Endothelial cell of umbilical vein (primary cell): ENCODE measurements around the gene IL1RL1. TPM values are rescaled to one million over a fixed set of nuclear protein-coding genes. Genes with fewer than 3 reads are reported as not detected.

ENCODE experiments used
- BruUV-seq: library from RNA; stranded (reverse); fragments of 400-500 nt; replicated peaks from 2 replicates; lab custom pipeline; 2021; lab: Mats Ljungman, UMichigan
- CTCF ChIA-PET: fragments of 300-600, 350-600 bp; sonication (Branson Sonifier 250); formaldehyde crosslinking; loops from one replicate; lab custom pipeline; 2021; ENCODE audit warnings: antibody characterized with exemption, inconsistent platforms; lab: Charles Lee
- POLR2A ChIA-PET: fragments of 300-600, 350-600 bp; sonication (Branson Sonifier 250); formaldehyde crosslinking; loops from one replicate; lab custom pipeline; 2021; ENCODE audit warnings: antibody characterized with exemption, inconsistent platforms; lab: Charles Lee
- DNase-seq: peaks from one replicate; pipeline ENCODE4 v3.0.0-alpha.2; 2011; ENCODE audit warnings: low read depth, low spot score
- FAIRE-seq: peaks from 2 replicates; lab custom pipeline; 2011; peaks lifted over from hg19 to GRCh38; lab: Jason Lieb, UNC
- H2AFZ ChIP-seq: 2 replicates; pipeline ENCODE4 v1.6.0; 2012; ENCODE audit warnings: low read depth, low read length, control low read depth, inconsistent platforms
- H3K27ac ChIP-seq: 2 replicates; pipeline ENCODE4 v1.5.1; 2011; ENCODE audit warnings: low read depth, mild to moderate bottlenecking, control low read depth, low read length, moderate library complexity; ENCODE audit not compliant: insufficient read depth
- H3K27me3 ChIP-seq, 2 experiments: 2 replicates each; pipeline versions ENCODE4 v1.6.0 to v1.6.1; 2011; ENCODE audit warnings: low read length in 2 of 2, mixed read lengths in 1 of 2; ENCODE audit not compliant: control insufficient read depth in 2 of 2, insufficient read depth in 2 of 2
- H3K36me3 ChIP-seq, 2 experiments: 2 replicates in 1 of 2; 3 replicates in 1 of 2; pipeline ENCODE4 v1.5.1; 2011; ENCODE audit warnings: low read length in 2 of 2, mild to moderate bottlenecking in 1 of 2, moderate library complexity in 1 of 2; ENCODE audit not compliant: control insufficient read depth in 2 of 2, insufficient read depth in 2 of 2; ENCODE audit errors: extremely low read depth in 1 of 2
- H3K4me1 ChIP-seq: 3 replicates; pipeline ENCODE4 v1.5.1; 2011; ENCODE audit warnings: mild to moderate bottlenecking, low read length; ENCODE audit not compliant: control insufficient read depth, insufficient read depth; ENCODE audit errors: extremely low read depth
- H3K4me2 ChIP-seq: 2 replicates; pipeline ENCODE4 v1.6.1; 2011; ENCODE audit warnings: low read length, control low read depth, mixed read lengths; ENCODE audit not compliant: insufficient read depth
- H3K4me3 ChIP-seq, 3 experiments: fragments of 200-600 bp in 1 of 3; sonication (generic), shearing (Covaris generic) in 1 of 3; replicated peaks in 1 of 3; 2 replicates each; pipeline ENCODE4 v1.5.1; 2011 to 2016; ENCODE audit warnings: control low read depth in 3 of 3, low read length in 3 of 3, mild to moderate bottlenecking in 2 of 3, inconsistent platforms in 1 of 3, low read depth in 1 of 3, moderate library complexity in 1 of 3; ENCODE audit not compliant: insufficient read depth in 1 of 3
- H3K79me2 ChIP-seq: 2 replicates; pipeline ENCODE4 v1.6.0; 2012; ENCODE audit warnings: low read length, inconsistent platforms; ENCODE audit not compliant: control insufficient read depth, insufficient read depth
- H3K9ac ChIP-seq: replicated peaks from 2 replicates; pipeline ENCODE3; 2011; ENCODE audit warnings: low read length, control low read depth; ENCODE audit not compliant: insufficient read depth; ENCODE audit errors: extremely low read depth
- H3K9me1 ChIP-seq: replicated peaks from 3 replicates; pipeline ENCODE4 v1.6.0; 2011; ENCODE audit warnings: mild to moderate bottlenecking, low read length; ENCODE audit not compliant: control insufficient read depth, insufficient read depth; ENCODE audit errors: extremely low read depth
- H3K9me3 ChIP-seq: replicated peaks from 2 replicates; pipeline ENCODE4 v1.5.1; 2012; ENCODE audit warnings: low read length, inconsistent platforms; ENCODE audit not compliant: control insufficient read depth, insufficient read depth
- H4K20me1 ChIP-seq: replicated peaks from 2 replicates; pipeline ENCODE3; 2011; ENCODE audit warnings: mild to moderate bottlenecking, low read length; ENCODE audit not compliant: control insufficient read depth, insufficient read depth; ENCODE audit errors: extremely low read depth
- EZH2 ChIP-seq: IDR thresholded peaks from 2 replicates; pipeline ENCODE4 v1.6.1; 2012; ENCODE audit warnings: borderline replicate concordance, low read depth, mild to moderate bottlenecking, moderate library complexity, low read length, inconsistent platforms; ENCODE audit not compliant: severe bottlenecking
- FOS ChIP-seq: IDR thresholded peaks from 2 replicates; pipeline ENCODE4 v1.6.1; 2011; ENCODE audit warnings: mild to moderate bottlenecking, low read length, moderate library complexity, borderline replicate concordance; ENCODE audit not compliant: insufficient read depth
- GATA2 ChIP-seq: IDR thresholded peaks from 2 replicates; pipeline ENCODE4 v1.7.0; 2011; ENCODE audit warnings: low read depth, mild to moderate bottlenecking, moderate library complexity, mixed read lengths, low read length; ENCODE audit not compliant: insufficient read length, insufficient read depth
- JUN ChIP-seq: IDR thresholded peaks from 2 replicates; pipeline ENCODE4 v1.6.1; 2011; ENCODE audit warnings: borderline replicate concordance, low read depth; ENCODE audit not compliant: insufficient read length, insufficient read depth
- MYC ChIP-seq: IDR thresholded peaks from one replicate; pipeline ENCODE4 v1.6.1; 2011; ENCODE audit warnings: mild to moderate bottlenecking, low read depth, low read length
- POLR2A ChIP-seq: IDR thresholded peaks from 2 replicates; pipeline ENCODE4 v1.6.1; 2012; ENCODE audit warnings: low read depth, mild to moderate bottlenecking, control low read depth, low read length
- POLR2AphosphoS5 ChIP-seq: IDR thresholded peaks from 2 replicates; pipeline ENCODE4 v1.6.1; 2012; ENCODE audit warnings: low read depth, mild to moderate bottlenecking, control low read depth, low read length, moderate library complexity; ENCODE audit not compliant: insufficient read depth
- dilution Hi-C: fragments of 300-500 bp; cut with MboI; formaldehyde crosslinking; loops from one replicate; pipeline ENCODE4 v1.15.0; 2019; ENCODE audit warnings: low sequenced_read_pairs; ENCODE audit not compliant: extremely low pct_ligation_motif_present
- intact Hi-C: fragments of 100-400 bp; cut with micrococcal nuclease; formaldehyde crosslinking; loops from one replicate; pipeline ENCODE4 v1.10.0; 2022
- polyA plus RNA-seq, 4 experiments: library from polyadenylated mRNA; depleted of rRNA in 3 of 4; stranded (reverse) in 3 of 4; unstranded in 1 of 4; fragments of >200 nt; gene quantifications; 2 replicates each; pipeline versions ENCODE4 v1.2.1 to v1.2.3, GENCODE V29; 2011 to 2012; ENCODE audit warnings: missing spikeins in 1 of 4
- total RNA-seq: library from RNA; stranded (reverse); gene quantifications from 2 replicates; pipeline ENCODE4 v1.2.3, GENCODE V29; 2021
- TF ChIP-seq, protein P1 (sequence below), 2 donors: IDR thresholded peaks; 1 replicate in 1 of 2; 2 replicates in 1 of 2; pipeline ENCODE4 v1.5.1; 2011; ENCODE audit warnings: low read length in 2 of 2, mild to moderate bottlenecking in 2 of 2, moderate library complexity in 2 of 2, control low read depth in 1 of 2, inconsistent platforms in 1 of 2, low read depth in 1 of 2; ENCODE audit not compliant: insufficient read depth in 1 of 2; ENCODE audit errors: extremely low read depth in 1 of 2
- TF ChIP-seq, protein P2 (sequence below): IDR thresholded peaks from 2 replicates; pipeline ENCODE4 v1.6.1; 2011; ENCODE audit not compliant: insufficient read depth, insufficient read length

The IL1RL1 gene
- total and polyA plus RNA-seq, 2 donors (not counting 3 experiments of a cell fraction or from before 2014, with no cell fraction given): 32.2 to 44.0 TPM

DNA sequence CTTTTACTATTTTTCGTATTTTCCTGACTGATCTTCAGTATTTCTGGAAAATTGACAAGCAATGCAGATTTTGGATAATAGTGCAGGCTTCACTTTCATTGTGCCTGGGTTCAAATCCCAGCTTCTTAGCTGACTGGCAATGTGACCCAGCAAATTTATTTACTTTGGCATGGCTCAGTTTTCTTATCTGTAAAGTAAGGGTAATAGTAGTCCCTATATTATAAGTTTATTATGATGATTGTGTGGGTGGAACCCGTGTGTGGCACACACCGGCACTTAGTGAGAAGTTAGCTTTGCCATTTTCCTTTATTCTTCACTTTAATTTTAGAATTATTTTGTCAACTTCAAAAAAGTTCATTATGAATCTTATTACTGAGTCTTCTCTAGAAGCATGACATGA, 7.8 kb upstream of the IL1RL1 start:
- Histone ChIP-seq H3K4me1 (peaks cover 38% of the 10 kb centered on the region), H3K9ac (peak overlapping the region; percentile 57), H3K9me1 (no peaks in the 10 kb centered on the region), H3K27me3 (no peaks in the 10 kb centered on the region), H2AFZ (no peak overlapping the region), H4K20me1 (no peaks in the 10 kb centered on the region), H3K36me3 (no peaks in the 10 kb centered on the region), H3K4me2 (peak overlapping the region; percentile 40), H3K9me3 (no peaks in the 10 kb centered on the region), H3K79me2 (no peaks in the 10 kb centered on the region), H3K27ac (peak overlapping the region; percentile 92), H3K4me3 (no peak overlapping the region)
- TF ChIP-seq JUN (no peak), GATA2 (peak; percentile 17)
- intact Hi-C loops (loop anchor here (5.0 kb wide), 1 partner anchor 46 kb away; no protein-coding TSS in a partner anchor), dilution Hi-C loops (no loop called here)
- DNase-seq (no peak), FAIRE-seq (no peak)
- POLR2A ChIA-PET: no interaction called here
- CTCF ChIA-PET: interaction anchor here (1.1 to 1.8 kb wide), 6 partner anchors 15 to 139 kb away, joined by 3 to 5 read pairs (median 4); no protein-coding TSS in a partner anchor
- BruUV-seq: no TSS peak

DNA sequence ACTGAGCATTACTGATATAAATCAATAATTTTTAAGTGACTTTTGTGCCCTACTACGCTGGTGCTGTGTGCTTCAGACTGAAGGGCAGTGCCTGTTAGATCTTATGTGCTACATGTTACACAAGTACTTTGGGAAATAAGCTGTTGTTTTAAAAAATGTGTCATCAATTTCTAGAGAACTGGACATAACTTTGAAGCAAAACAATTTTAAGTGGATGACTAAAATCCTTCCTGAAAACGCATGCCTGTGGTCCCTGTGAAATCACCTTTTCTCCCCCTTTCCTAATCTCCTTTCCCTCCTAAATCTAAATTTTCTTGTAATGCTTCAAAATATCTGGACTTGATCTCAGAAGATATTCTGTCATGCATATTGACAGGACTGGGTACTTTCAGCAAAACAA, 7.1 kb upstream of the IL1RL1 start:
- ChIA-PET CTCF (interaction anchor here (1.1 to 1.8 kb wide), 6 partner anchors 15 to 139 kb away, joined by 3 to 5 read pairs (median 4); no protein-coding TSS in a partner anchor), POLR2A (no interaction called here)
- Histone ChIP-seq H3K9me3 (no peaks in the 10 kb centered on the region), H4K20me1 (no peaks in the 10 kb centered on the region), H3K27ac (peak overlapping the region; percentile 92), H2AFZ (peak overlapping the region; percentile 61), H3K4me2 (peak overlapping the region; percentile 52), H3K9me1 (no peaks in the 10 kb centered on the region), H3K36me3 (no peaks in the 10 kb centered on the region), H3K4me3 (no peak overlapping the region), H3K4me1 (peaks cover 38% of the 10 kb centered on the region), H3K79me2 (no peaks in the 10 kb centered on the region), H3K9ac (peak overlapping the region; percentile 65), H3K27me3 (no peaks in the 10 kb centered on the region)
- peak; percentile 84 for FAIRE-seq
- TF ChIP-seq JUN: peak; percentile 75
- TF ChIP-seq MYC: no peak
- peak; percentile 29 for TF ChIP-seq POLR2AphosphoS5
- TF ChIP-seq EZH2: no peak
- no peak for TF ChIP-seq POLR2A
- peak; percentile 76 for TF ChIP-seq FOS
- TF ChIP-seq, protein P1, sequence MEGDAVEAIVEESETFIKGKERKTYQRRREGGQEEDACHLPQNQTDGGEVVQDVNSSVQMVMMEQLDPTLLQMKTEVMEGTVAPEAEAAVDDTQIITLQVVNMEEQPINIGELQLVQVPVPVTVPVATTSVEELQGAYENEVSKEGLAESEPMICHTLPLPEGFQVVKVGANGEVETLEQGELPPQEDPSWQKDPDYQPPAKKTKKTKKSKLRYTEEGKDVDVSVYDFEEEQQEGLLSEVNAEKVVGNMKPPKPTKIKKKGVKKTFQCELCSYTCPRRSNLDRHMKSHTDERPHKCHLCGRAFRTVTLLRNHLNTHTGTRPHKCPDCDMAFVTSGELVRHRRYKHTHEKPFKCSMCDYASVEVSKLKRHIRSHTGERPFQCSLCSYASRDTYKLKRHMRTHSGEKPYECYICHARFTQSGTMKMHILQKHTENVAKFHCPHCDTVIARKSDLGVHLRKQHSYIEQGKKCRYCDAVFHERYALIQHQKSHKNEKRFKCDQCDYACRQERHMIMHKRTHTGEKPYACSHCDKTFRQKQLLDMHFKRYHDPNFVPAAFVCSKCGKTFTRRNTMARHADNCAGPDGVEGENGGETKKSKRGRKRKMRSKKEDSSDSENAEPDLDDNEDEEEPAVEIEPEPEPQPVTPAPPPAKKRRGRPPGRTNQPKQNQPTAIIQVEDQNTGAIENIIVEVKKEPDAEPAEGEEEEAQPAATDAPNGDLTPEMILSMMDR (IDR thresholded peaks at IDR 0.05; ENCODE audit: extremely low read depth in 1 of 2, insufficient read depth in 1 of 2, low read depth in 1 of 2, low read length in 2 of 2): no peak
- TF ChIP-seq GATA2: peak; percentile 55
- TF ChIP-seq, protein P2, sequence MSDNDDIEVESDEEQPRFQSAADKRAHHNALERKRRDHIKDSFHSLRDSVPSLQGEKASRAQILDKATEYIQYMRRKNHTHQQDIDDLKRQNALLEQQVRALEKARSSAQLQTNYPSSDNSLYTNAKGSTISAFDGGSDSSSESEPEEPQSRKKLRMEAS: no peak
- DNase-seq: peak; percentile 78
- intact Hi-C loops (loop anchor here (1.0 to 5.0 kb wide), 3 partner anchors 31 to 47 kb away; no protein-coding TSS in a partner anchor), dilution Hi-C loops (no loop called here)
- BruUV-seq: no TSS peak
